H1 (cell line): ENCODE results near the gene MEF2A. TPM values are rescaled to one million over a fixed set of nuclear protein-coding genes. Genes with fewer than 3 reads are reported as not detected.

Source experiments
- CTCF ChIA-PET: fragments of 300-600 bp; sonication (Branson Sonifier 250); formaldehyde crosslinking; loops from one replicate; lab custom pipeline; 2021; ENCODE audit not compliant: partially characterized antibody; lab: Charles Lee
- POLR2A ChIA-PET: fragments of 300-600 bp; sonication (Branson Sonifier 250); formaldehyde crosslinking; loops from one replicate; lab custom pipeline; 2021; ENCODE audit warnings: inconsistent platforms; ENCODE audit not compliant: partially characterized antibody; lab: Charles Lee
- DNase-seq, 2 experiments: peaks; one replicate each; pipeline versions ENCODE4 v3.0.0 to v3.0.0-alpha.2; 2010 to 2022; ENCODE audit warnings: low spot score in 2 of 2, low read depth in 1 of 2, mixed read lengths in 1 of 2
- FAIRE-seq: peaks from 2 replicates; lab custom pipeline; 2011; peaks lifted over from hg19 to GRCh38; lab: Jason Lieb, UNC
- H2AFZ ChIP-seq: 2 replicates; pipeline ENCODE4 v1.8.1; 2012; ENCODE audit warnings: low read length, inconsistent platforms
- H2AK5ac ChIP-seq: 2 replicates; pipeline ENCODE4 v1.6.1; 2013; ENCODE audit warnings: low read depth, low read length
- H2BK120ac ChIP-seq: replicated peaks from 2 replicates; pipeline ENCODE3; 2013; ENCODE audit warnings: low read depth, low read length, inconsistent platforms
- H2BK12ac ChIP-seq: 2 replicates; pipeline ENCODE4 v1.6.1; 2013; ENCODE audit warnings: low read depth, low read length
- H2BK15ac ChIP-seq: 2 replicates; pipeline ENCODE4 v1.6.1; 2013; ENCODE audit warnings: low read length
- H2BK20ac ChIP-seq: 2 replicates; pipeline ENCODE4 v1.6.1; 2013; ENCODE audit warnings: low read length
- H2BK5ac ChIP-seq: 2 replicates; pipeline ENCODE4 v1.6.1; 2013; ENCODE audit warnings: low read depth, low read length
- H3K14ac ChIP-seq: 2 replicates; pipeline ENCODE4 v1.6.1; 2013; ENCODE audit warnings: inconsistent platforms; ENCODE audit not compliant: insufficient read length
- H3K18ac ChIP-seq: 2 replicates; pipeline ENCODE4 v1.6.1; 2013; ENCODE audit warnings: low read length; ENCODE audit errors: extremely low read depth
- H3K23ac ChIP-seq: 2 replicates; pipeline ENCODE4 v1.6.1; 2013; ENCODE audit warnings: inconsistent platforms; ENCODE audit not compliant: insufficient read length
- H3K23me2 ChIP-seq: 2 replicates; pipeline ENCODE4 v1.6.1; 2013; ENCODE audit warnings: low read depth, low read length
- H3K27ac ChIP-seq: 2 replicates; pipeline ENCODE4 v1.6.1; 2011; ENCODE audit warnings: low read depth, low read length, inconsistent platforms
- H3K27me3 ChIP-seq, 4 experiments: replicated peaks in 1 of 4; 1 replicate in 1 of 4; 2 replicates in 3 of 4; pipeline versions ENCODE4 v1.6.1 to v1.8.1; 2011 to 2013; ENCODE audit warnings: low read length in 3 of 4, mild to moderate bottlenecking in 3 of 4, inconsistent platforms in 2 of 4, mixed read lengths in 2 of 4, moderate library complexity in 1 of 4; ENCODE audit not compliant: control insufficient read depth in 3 of 4, insufficient read depth in 3 of 4; ENCODE audit errors: extremely low read depth in 1 of 4
- H3K36me3 ChIP-seq, 4 experiments: 2 replicates each; pipeline versions ENCODE4 v1.6.1 to v1.8.1; 2011 to 2013; ENCODE audit warnings: mild to moderate bottlenecking in 4 of 4, low read length in 3 of 4, moderate library complexity in 2 of 4, control low read depth in 1 of 4, inconsistent platforms in 1 of 4; ENCODE audit not compliant: insufficient read depth in 4 of 4, control insufficient read depth in 2 of 4
- H3K4ac ChIP-seq: replicated peaks from 2 replicates; pipeline ENCODE3; 2013; ENCODE audit warnings: low read length, low read depth, mixed read lengths, inconsistent platforms; ENCODE audit not compliant: insufficient read length
- H3K4me1 ChIP-seq, 4 experiments: replicated peaks in 1 of 4; 1 replicate in 1 of 4; 2 replicates in 3 of 4; pipeline versions ENCODE4 v1.6.1 to v1.8.1; 2011 to 2013; ENCODE audit warnings: low read length in 3 of 4, inconsistent platforms in 2 of 4, mixed read lengths in 1 of 4; ENCODE audit not compliant: insufficient read depth in 4 of 4, control insufficient read depth in 3 of 4
- H3K4me2 ChIP-seq, 2 experiments: 2 replicates each; pipeline versions ENCODE4 v1.6.1 to v1.8.1; 2011 to 2013; ENCODE audit warnings: low read depth in 2 of 2, low read length in 2 of 2, control low read depth in 1 of 2, inconsistent platforms in 1 of 2, mild to moderate bottlenecking in 1 of 2; ENCODE audit not compliant: insufficient read depth in 1 of 2
- H3K4me3 ChIP-seq, 4 experiments: fragments of 200-600, 300-600 bp in 1 of 4; sonication (generic), shearing (Covaris generic), sonication (Bioruptor Twin) in 1 of 4; 2 replicates each; pipeline versions ENCODE4 v1.5.1 to v1.8.1; 2011 to 2016; ENCODE audit warnings: low read length in 4 of 4, low read depth in 3 of 4, control low read depth in 2 of 4, inconsistent platforms in 2 of 4, mild to moderate bottlenecking in 2 of 4, mixed read lengths in 1 of 4, moderate library complexity in 1 of 4; ENCODE audit not compliant: insufficient read depth in 2 of 4; ENCODE audit errors: extremely low read depth in 1 of 4
- H3K56ac ChIP-seq: replicated peaks from 2 replicates; pipeline ENCODE3; 2013; ENCODE audit warnings: low read depth, mild to moderate bottlenecking, mixed read lengths, low read length, inconsistent platforms; ENCODE audit not compliant: insufficient read length
- H3K79me1 ChIP-seq: 2 replicates; pipeline ENCODE4 v1.6.1; 2013; ENCODE audit warnings: low read depth, low read length, control low read depth
- H3K79me2 ChIP-seq, 2 experiments: 2 replicates each; pipeline versions ENCODE4 v1.6.1 to v1.8.1; 2012 to 2013; ENCODE audit warnings: low read length in 2 of 2, mild to moderate bottlenecking in 2 of 2, inconsistent platforms in 1 of 2; ENCODE audit not compliant: insufficient read depth in 2 of 2, control insufficient read depth in 1 of 2
- H3K9ac ChIP-seq, 4 experiments: replicated peaks in 1 of 4; 1 replicate in 1 of 4; 2 replicates in 3 of 4; pipeline versions ENCODE4 v1.6.1 to v1.8.1; 2011 to 2013; ENCODE audit warnings: low read depth in 3 of 4, low read length in 3 of 4, control low read depth in 2 of 4, mild to moderate bottlenecking in 2 of 4, moderate library complexity in 2 of 4, inconsistent platforms in 1 of 4; ENCODE audit errors: extremely low read depth in 1 of 4
- H3K9me3 ChIP-seq, 2 experiments: 2 replicates each; pipeline versions ENCODE4 v1.6.1 to v1.8.1; 2012 to 2013; ENCODE audit warnings: mild to moderate bottlenecking in 2 of 2, moderate library complexity in 2 of 2, control low read depth in 1 of 2, inconsistent platforms in 1 of 2, low read depth in 1 of 2, low read length in 1 of 2, mixed read lengths in 1 of 2; ENCODE audit not compliant: insufficient read depth in 2 of 2
- H4K20me1 ChIP-seq, 2 experiments: replicated peaks in 1 of 2; 2 replicates each; pipeline versions ENCODE3 to v1.8.1; 2011 to 2013; ENCODE audit warnings: inconsistent platforms in 2 of 2, low read length in 2 of 2, mild to moderate bottlenecking in 1 of 2; ENCODE audit not compliant: insufficient read depth in 2 of 2, control insufficient read depth in 1 of 2
- H4K5ac ChIP-seq: 2 replicates; pipeline ENCODE4 v1.6.1; 2013; ENCODE audit warnings: low read length, low read depth, mixed read lengths, inconsistent platforms; ENCODE audit not compliant: insufficient read length
- H4K8ac ChIP-seq: 2 replicates; pipeline ENCODE4 v1.8.0; 2013; ENCODE audit warnings: mild to moderate bottlenecking, moderate library complexity, low read length, inconsistent platforms; ENCODE audit not compliant: insufficient read depth; ENCODE audit errors: extremely low read depth
- H4K91ac ChIP-seq: replicated peaks from 2 replicates; pipeline ENCODE3; 2013; ENCODE audit warnings: low read length, mixed read lengths, inconsistent platforms; ENCODE audit not compliant: insufficient read length
- CHD2 ChIP-seq: IDR thresholded peaks from 2 replicates; pipeline ENCODE4 v1.6.1; 2012; ENCODE audit warnings: low read length, improper control_type of control experiment
- GABPA ChIP-seq: IDR thresholded peaks from 2 replicates; pipeline ENCODE4 v1.6.1; 2011; ENCODE audit warnings: mild to moderate bottlenecking, low read length, moderate library complexity, borderline replicate concordance; ENCODE audit not compliant: insufficient read depth
- HDAC2 ChIP-seq, 2 experiments: fragments of 300-600 bp in 1 of 2; sonication (generic) in 1 of 2; IDR thresholded peaks; 2 replicates each; pipeline ENCODE4 v1.6.1; 2011 to 2012; ENCODE audit warnings: low read depth in 2 of 2, low read length in 2 of 2, mild to moderate bottlenecking in 2 of 2, moderate library complexity in 2 of 2, borderline replicate concordance in 1 of 2, inconsistent platforms in 1 of 2
- KDM1A ChIP-seq: fragments of 200-600, 300-600 bp; sonication (generic); IDR thresholded peaks from 2 replicates; pipeline ENCODE4 v1.7.1; 2016; ENCODE audit warnings: mild to moderate bottlenecking, low read length, borderline replicate concordance
- PHF8 ChIP-seq: fragments of 200-600 bp; sonication (generic); conservative IDR thresholded peaks from 2 replicates; pipeline ENCODE4 v1.7.1; 2012; ENCODE audit warnings: low read depth, mild to moderate bottlenecking, inconsistent platforms, low read length, moderate library complexity
- POLR2AphosphoS5 ChIP-seq: IDR thresholded peaks from 2 replicates; pipeline ENCODE4 v1.6.1; 2011; ENCODE audit warnings: low read depth, low read length
- RNF2 ChIP-seq: fragments of 200-900, 300-1000 bp; sonication (generic); IDR thresholded peaks from 2 replicates; pipeline ENCODE4 v1.7.1; 2016; ENCODE audit warnings: borderline replicate concordance, low read depth, mild to moderate bottlenecking, antibody characterized with exemption, low read length; ENCODE audit not compliant: poor library complexity, severe bottlenecking; ENCODE audit errors: missing control alignments
- WGBS, 2 experiments: shearing (Covaris generic) in 1 of 2; methylation state at CpG; one replicate each; pipeline versions ENCODE4 v1.1.6 to v1.1.7; 2013 to 2015; ENCODE audit warnings: low lambda C conversion rate in 2 of 2, mixed read lengths in 2 of 2, inconsistent platforms in 1 of 2, low coverage in 1 of 2, missing lambda C conversion rate in 1 of 2; ENCODE audit not compliant: insufficient replicate concordance in 2 of 2, insufficient coverage in 1 of 2, insufficient read length in 1 of 2; ENCODE audit errors: extremely low coverage in 1 of 2, missing lambda C conversion rate in 1 of 2; 5-methylcytosine and 5-hydroxymethylcytosine counted together
- polyA plus RNA-seq, 7 experiments: library from polyadenylated mRNA; depleted of rRNA in 3 of 7; stranded (reverse) in 5 of 7; unstranded in 2 of 7; fragments of >200 nt in 5 of 7; fragments of 200-250 nt in 2 of 7; gene quantifications; 1 replicate in 5 of 7; 2 replicates in 1 of 7; 4 replicates in 1 of 7; pipeline versions ENCODE4 v1.2.1 to v1.2.3, GENCODE V29; 2011 to 2013; ENCODE audit warnings: missing spikeins in 2 of 7, mixed read lengths in 2 of 7
- total RNA-seq: library from RNA; stranded (reverse); fragmentation: NEBNext Ultra II Directional; extraction: Animal tissue kit (Norgen Biotek cat#: 25700); gene quantifications from 2 replicates; pipeline ENCODE4 v1.2.1, GENCODE V29; 2021
- TF ChIP-seq, protein P1 (sequence below): IDR thresholded peaks from 2 replicates; pipeline ENCODE4 v1.6.1; 2012; ENCODE audit warnings: low read length, inconsistent platforms
- TF ChIP-seq, protein P2 (sequence below): IDR thresholded peaks from 2 replicates; pipeline ENCODE4 v1.6.1; 2011; ENCODE audit warnings: low read length, improper control_type of control experiment

Gene MEF2A
- total and polyA plus RNA-seq, 2 of the 8 experiments (the other 6 are each of a cell fraction or from before 2014, with no cell fraction given), result 15.6 to 22.5 TPM

DNA sequence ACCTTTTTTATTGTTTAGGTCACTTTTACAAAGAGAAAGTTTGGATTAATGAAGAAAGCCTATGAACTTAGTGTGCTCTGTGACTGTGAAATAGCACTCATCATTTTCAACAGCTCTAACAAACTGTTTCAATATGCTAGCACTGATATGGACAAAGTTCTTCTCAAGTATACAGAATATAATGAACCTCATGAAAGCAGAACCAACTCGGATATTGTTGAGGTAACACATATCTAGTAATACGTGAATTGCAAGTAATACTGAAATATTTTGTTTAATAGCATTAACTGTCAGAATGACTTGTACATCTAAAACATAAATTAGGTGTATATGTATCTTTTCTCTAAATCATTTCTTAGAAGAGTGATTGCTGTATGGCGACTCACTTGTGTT is 79.8 kb downstream of the MEF2A start:
- no peak overlapping the region for H3K4me3 ChIP-seq
- H3K79me1 ChIP-seq, result no peaks in the 10 kb centered on the region; the same call in 1 of the 2 replicates
- peaks cover 0 to 2% (median 0%) of the 10 kb centered on the region in 4 experiments; a peak in 1 of 7 replicates for H3K4me1 ChIP-seq
- no peak overlapping the region for H2AK5ac ChIP-seq
- no peak overlapping the region for H3K4ac ChIP-seq
- H3K18ac ChIP-seq, result no peak overlapping the region
- H3K27me3 ChIP-seq, result no peaks in the 10 kb centered on the region
- no peak overlapping the region for H3K4me2 ChIP-seq
- H3K9me3 ChIP-seq, result peaks cover 7 to 16% of the 10 kb centered on the region in 2 experiments; a peak in 3 of 4 replicates
- no peaks in the 10 kb centered on the region for H3K79me2 ChIP-seq
- H3K23me2 ChIP-seq, result no peaks in the 10 kb centered on the region
- H3K36me3 ChIP-seq, result peaks cover 0 to 19% (median 9%) of the 10 kb centered on the region in 4 experiments; a peak in 4 of 8 replicates
- 86% methylated on average over 3 of the region's 3 CpGs; no CpG with 5 or more reads in 1 of the 2 experiments for WGBS, 2 experiments
- H2BK5ac ChIP-seq, result no peak overlapping the region
- H2BK20ac ChIP-seq, result no peak overlapping the region
- POLR2A ChIA-PET, result no interaction called here
- no peak overlapping the region for H4K8ac ChIP-seq
- H3K14ac ChIP-seq, result no peak overlapping the region
- H4K20me1 ChIP-seq, result no peaks in the 10 kb centered on the region
- FAIRE-seq, result no peak
- H2AFZ ChIP-seq, result no peak overlapping the region
- no peak overlapping the region for H2BK15ac ChIP-seq
- H2BK12ac ChIP-seq, result no peak overlapping the region
- H3K27ac ChIP-seq, result no peak overlapping the region
- no peak for DNase-seq
- TF ChIP-seq RNF2 (no peak), GABPA (no peak), CHD2 (no peak), KDM1A (no peak), POLR2AphosphoS5 (no peak), HDAC2 (IDR thresholded peaks at IDR 0.05; ENCODE audit: borderline replicate concordance in 1 of 2, low read depth in 2 of 2, low read length in 2 of 2) (no peak), PHF8 (no peak)
- TF ChIP-seq, protein P1, sequence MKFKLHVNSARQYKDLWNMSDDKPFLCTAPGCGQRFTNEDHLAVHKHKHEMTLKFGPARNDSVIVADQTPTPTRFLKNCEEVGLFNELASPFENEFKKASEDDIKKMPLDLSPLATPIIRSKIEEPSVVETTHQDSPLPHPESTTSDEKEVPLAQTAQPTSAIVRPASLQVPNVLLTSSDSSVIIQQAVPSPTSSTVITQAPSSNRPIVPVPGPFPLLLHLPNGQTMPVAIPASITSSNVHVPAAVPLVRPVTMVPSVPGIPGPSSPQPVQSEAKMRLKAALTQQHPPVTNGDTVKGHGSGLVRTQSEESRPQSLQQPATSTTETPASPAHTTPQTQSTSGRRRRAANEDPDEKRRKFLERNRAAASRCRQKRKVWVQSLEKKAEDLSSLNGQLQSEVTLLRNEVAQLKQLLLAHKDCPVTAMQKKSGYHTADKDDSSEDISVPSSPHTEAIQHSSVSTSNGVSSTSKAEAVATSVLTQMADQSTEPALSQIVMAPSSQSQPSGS, result no peak
- TF ChIP-seq, protein P2, sequence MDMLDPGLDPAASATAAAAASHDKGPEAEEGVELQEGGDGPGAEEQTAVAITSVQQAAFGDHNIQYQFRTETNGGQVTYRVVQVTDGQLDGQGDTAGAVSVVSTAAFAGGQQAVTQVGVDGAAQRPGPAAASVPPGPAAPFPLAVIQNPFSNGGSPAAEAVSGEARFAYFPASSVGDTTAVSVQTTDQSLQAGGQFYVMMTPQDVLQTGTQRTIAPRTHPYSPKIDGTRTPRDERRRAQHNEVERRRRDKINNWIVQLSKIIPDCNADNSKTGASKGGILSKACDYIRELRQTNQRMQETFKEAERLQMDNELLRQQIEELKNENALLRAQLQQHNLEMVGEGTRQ, result no peak
- no peak overlapping the region for H4K5ac ChIP-seq
- H3K23ac ChIP-seq, result no peak overlapping the region
- no peak overlapping the region for H3K56ac ChIP-seq
- no peak overlapping the region for H3K9ac ChIP-seq
- H2BK120ac ChIP-seq, result no peak overlapping the region
- no peak overlapping the region for H4K91ac ChIP-seq
- CTCF ChIA-PET, result no interaction called here
